Central memory CD8-positive, alpha-beta T cell (primary cell): ENCODE measurements around the gene SNX10.
A peak's percentile ranks its signal among the peaks of the same experiment; 100 is the strongest.
"Not testable (repeated sequence)": the region's sequence is repeated elsewhere in the genome, so short reads cannot be mapped to it uniquely, and the experiment has no call there.

ENCODE experiments used
- ATAC-seq: fragments of 150-1000 bp; cut with Tn5 transposase; replicated peaks from 2 replicates; pipeline ENCODE4 v1.10.0; 2022; ENCODE audit warnings: mild to moderate bottlenecking, moderate FRiP score, moderate number of reproducible peaks; ENCODE audit not compliant: poor library complexity, severe bottlenecking; ENCODE audit errors: extremely low read depth
- DNase-seq, 2 donors: peaks; one replicate each; pipeline ENCODE4 v3.0.0; 2021; ENCODE audit warnings: low spot score in 2 of 2
- H3K27ac Mint-ChIP-seq: one replicate; pipeline ENCODE4 v1.8.0; 2022; ENCODE audit warnings: low read depth, mild to moderate bottlenecking, moderate library complexity, mixed read lengths
- H3K27me3 Mint-ChIP-seq: one replicate; pipeline ENCODE4 v1.8.0; 2022; ENCODE audit warnings: mixed read lengths
- H3K36me3 Mint-ChIP-seq: one replicate; pipeline ENCODE4 v1.8.0; 2022; ENCODE audit warnings: mild to moderate bottlenecking, moderate library complexity, mixed read lengths; ENCODE audit not compliant: insufficient read depth
- H3K4me1 Mint-ChIP-seq: one replicate; pipeline ENCODE4 v1.8.0; 2022; ENCODE audit warnings: mixed read lengths
- H3K4me3 Mint-ChIP-seq: one replicate; pipeline ENCODE4 v1.8.0; 2022; ENCODE audit warnings: mild to moderate bottlenecking, moderate library complexity, mixed read lengths
- H3K9me3 Mint-ChIP-seq: one replicate; pipeline ENCODE4 v1.8.0; 2022; ENCODE audit warnings: mixed read lengths

Gene SNX10

DNA sequence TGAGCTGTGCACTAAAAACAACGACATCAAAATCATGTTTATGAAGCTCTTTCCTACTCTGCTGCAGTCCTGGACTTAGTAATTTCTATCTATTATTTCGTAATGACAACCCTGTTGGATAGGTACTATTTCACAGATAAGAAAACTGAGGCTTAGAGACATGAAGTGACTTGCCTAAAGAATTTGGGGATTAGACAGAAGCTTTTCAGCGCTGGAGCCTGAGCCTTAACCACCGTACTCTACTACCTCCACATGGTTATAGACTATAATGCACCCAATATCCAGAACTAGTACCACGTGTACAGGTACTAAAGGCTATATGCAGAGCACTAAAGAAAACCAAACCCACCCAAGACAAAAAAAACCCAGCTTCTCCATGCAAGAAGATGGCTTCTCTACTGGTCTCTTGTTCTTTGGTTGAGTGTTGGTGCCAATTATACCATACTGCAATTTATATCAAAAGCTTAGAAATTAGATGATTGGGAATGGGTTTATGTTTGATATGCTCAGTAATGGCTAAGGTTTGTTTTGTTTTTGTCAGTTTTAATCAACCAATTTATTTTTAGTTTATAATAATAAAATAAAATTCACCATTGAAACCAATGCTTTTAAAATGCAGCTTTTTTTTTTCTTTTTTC is 6.5 kb upstream of the SNX10 start:
- DNase-seq = no peak

DNA sequence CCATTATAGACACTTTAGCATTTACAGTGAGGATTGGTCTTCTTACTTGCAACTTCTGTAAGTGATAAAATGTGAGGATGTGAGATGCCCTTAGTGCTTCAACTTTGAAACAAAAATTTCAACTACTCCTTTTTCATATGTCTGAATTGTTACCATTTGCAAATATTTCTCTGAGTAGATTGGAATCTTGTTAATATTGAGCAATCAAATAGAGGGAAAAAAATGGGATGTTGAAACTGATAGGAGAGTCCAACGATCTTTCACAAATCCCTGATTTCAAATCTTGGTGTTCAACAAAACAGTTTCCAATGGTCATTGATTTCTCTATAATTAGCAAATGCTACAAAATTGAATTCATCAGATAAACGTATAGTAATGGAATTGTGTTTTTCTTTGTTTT is 5.5 kb upstream of the SNX10 start:
- Mint-ChIP-seq H3K27me3 (no peaks in the 10 kb centered on the region), H3K36me3 (no peaks in the 10 kb centered on the region), H3K27ac (no peak overlapping the region)

More for the DNA sequence above, 6.5 kb upstream of the SNX10 start:
- Mint-ChIP-seq H3K4me1 (no peaks in the 10 kb centered on the region), H3K36me3 (no peaks in the 10 kb centered on the region), H3K4me3 (no peak overlapping the region), H3K27ac (no peak overlapping the region), H3K9me3 (no peaks in the 10 kb centered on the region), H3K27me3 (no peaks in the 10 kb centered on the region)
- ATAC-seq = no peak

DNA sequence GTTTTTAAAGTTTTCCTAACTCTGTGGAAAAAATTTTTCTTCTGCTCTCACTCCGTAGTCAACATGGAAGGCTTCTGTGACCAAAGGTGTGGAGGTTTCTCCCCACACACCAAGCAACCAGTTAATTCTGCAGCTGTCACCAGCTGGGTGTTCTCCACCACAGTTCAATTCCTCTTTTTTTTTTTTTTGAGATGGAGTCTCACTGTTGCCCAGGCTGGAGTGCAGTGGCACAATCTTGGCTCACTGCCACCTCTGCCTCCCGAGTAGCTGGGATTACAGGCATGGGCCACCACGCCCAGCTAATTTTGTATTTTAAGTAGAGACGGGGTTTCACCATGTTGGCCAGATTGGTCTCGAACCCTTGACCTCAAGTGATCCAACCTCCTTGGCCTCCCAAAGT is 3.5 kb upstream of the SNX10 start:
- not testable (repeated sequence) for H3K27me3 Mint-ChIP-seq, ATAC-seq, H3K36me3 Mint-ChIP-seq, H3K9me3 Mint-ChIP-seq, DNase-seq, H3K27ac Mint-ChIP-seq, H3K4me3 Mint-ChIP-seq
- peaks cover 17% of the 10 kb centered on the region for H3K4me1 Mint-ChIP-seq

More for the DNA sequence above, 5.5 kb upstream of the SNX10 start:
- no peak overlapping the region for H3K4me3 Mint-ChIP-seq
- no peak for ATAC-seq
- no peak for DNase-seq
- no peaks in the 10 kb centered on the region for H3K9me3 Mint-ChIP-seq
- no peaks in the 10 kb centered on the region for H3K4me1 Mint-ChIP-seq

GRCh38 chr7:26291251-26291650 is 411 bp upstream of the SNX10 start:
- Mint-ChIP-seq H3K27me3 (no peaks in the 10 kb centered on the region), H3K4me1 (peaks cover 42% of the 10 kb centered on the region), H3K9me3 (no peaks in the 10 kb centered on the region), H3K27ac (peak overlapping the region; percentile 97), H3K4me3 (peak overlapping the region; percentile 90), H3K36me3 (peaks cover 11% of the 10 kb centered on the region)
- ATAC-seq (no peak), DNase-seq (no peak)

GRCh38 chr7:26292768-26293560 is 1.3 kb downstream of the SNX10 start:
- DNase-seq (no peak), ATAC-seq (no peak)
- Mint-ChIP-seq H3K4me1 (peaks cover 42% of the 10 kb centered on the region), H3K36me3 (peaks cover 11% of the 10 kb centered on the region), H3K9me3 (no peaks in the 10 kb centered on the region), H3K4me3 (peak overlapping the region; percentile 90), H3K27me3 (no peaks in the 10 kb centered on the region), H3K27ac (peak overlapping the region; percentile 97)

- ATAC-seq (peak; percentile 88), DNase-seq (peak in 1 of 2 donors; percentile 76)
- Mint-ChIP-seq H3K27me3 (no peaks in the 10 kb centered on the region), H3K4me3 (peak overlapping the region; percentile 90), H3K36me3 (peaks cover 11% of the 10 kb centered on the region), H3K9me3 (no peaks in the 10 kb centered on the region), H3K27ac (peak overlapping the region; percentile 97), H3K4me1 (peaks cover 43% of the 10 kb centered on the region)
Observed at GRCh38 chr7:26293569-26294308, 2.1 kb downstream of the SNX10 start.

- H3K27ac Mint-ChIP-seq = peak overlapping the region; percentile 97
Observed at GRCh38 chr7:26295015-26295414, 3.4 kb downstream of the SNX10 start.

DNA sequence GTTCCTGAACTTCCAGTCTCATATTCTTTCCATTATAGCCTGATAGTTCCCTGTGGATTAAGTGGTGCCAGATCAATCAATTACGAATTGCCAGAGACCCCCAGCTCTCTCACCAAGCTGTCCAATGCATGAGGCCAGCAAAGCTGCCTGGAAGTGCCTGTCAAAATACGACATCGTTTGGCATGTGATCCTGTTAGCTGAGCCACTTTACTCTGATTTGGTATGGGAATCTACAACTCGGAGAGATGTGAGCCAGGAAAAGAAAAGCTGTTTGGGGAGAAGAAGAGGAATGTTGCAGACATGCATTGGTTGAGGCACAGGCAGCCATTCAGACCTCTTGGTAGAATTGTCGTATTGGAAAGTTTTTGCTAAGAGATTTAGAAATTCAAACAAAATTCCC is 3.9 kb downstream of the SNX10 start:
- H3K4me1 Mint-ChIP-seq = peaks cover 48% of the 10 kb centered on the region
- no peak overlapping the region for H3K27ac Mint-ChIP-seq
- no peak overlapping the region for H3K4me3 Mint-ChIP-seq
- H3K27me3 Mint-ChIP-seq = no peaks in the 10 kb centered on the region
- DNase-seq (no peak), ATAC-seq (no peak)
- H3K9me3 Mint-ChIP-seq = no peaks in the 10 kb centered on the region
- H3K36me3 Mint-ChIP-seq = peaks cover 11% of the 10 kb centered on the region

More at GRCh38 chr7:26295015-26295414, 3.4 kb downstream of the SNX10 start:
- no peaks in the 10 kb centered on the region for H3K9me3 Mint-ChIP-seq
- peak overlapping the region; percentile 90 for H3K4me3 Mint-ChIP-seq
- no peaks in the 10 kb centered on the region for H3K27me3 Mint-ChIP-seq
- no peak for DNase-seq
- H3K36me3 Mint-ChIP-seq = peaks cover 11% of the 10 kb centered on the region
- peaks cover 48% of the 10 kb centered on the region for H3K4me1 Mint-ChIP-seq
- ATAC-seq = no peak

- peaks cover 12% of the 10 kb centered on the region for H3K36me3 Mint-ChIP-seq
- H3K9me3 Mint-ChIP-seq = no peaks in the 10 kb centered on the region
- H3K27ac Mint-ChIP-seq = peak overlapping the region; percentile 16
- peaks cover 31% of the 10 kb centered on the region for H3K4me1 Mint-ChIP-seq
- H3K4me3 Mint-ChIP-seq = no peak overlapping the region
- no peaks in the 10 kb centered on the region for H3K27me3 Mint-ChIP-seq
- DNase-seq (no peak), ATAC-seq (no peak)
Observed at GRCh38 chr7:26298472-26299058, 6.9 kb downstream of the SNX10 start.

DNA sequence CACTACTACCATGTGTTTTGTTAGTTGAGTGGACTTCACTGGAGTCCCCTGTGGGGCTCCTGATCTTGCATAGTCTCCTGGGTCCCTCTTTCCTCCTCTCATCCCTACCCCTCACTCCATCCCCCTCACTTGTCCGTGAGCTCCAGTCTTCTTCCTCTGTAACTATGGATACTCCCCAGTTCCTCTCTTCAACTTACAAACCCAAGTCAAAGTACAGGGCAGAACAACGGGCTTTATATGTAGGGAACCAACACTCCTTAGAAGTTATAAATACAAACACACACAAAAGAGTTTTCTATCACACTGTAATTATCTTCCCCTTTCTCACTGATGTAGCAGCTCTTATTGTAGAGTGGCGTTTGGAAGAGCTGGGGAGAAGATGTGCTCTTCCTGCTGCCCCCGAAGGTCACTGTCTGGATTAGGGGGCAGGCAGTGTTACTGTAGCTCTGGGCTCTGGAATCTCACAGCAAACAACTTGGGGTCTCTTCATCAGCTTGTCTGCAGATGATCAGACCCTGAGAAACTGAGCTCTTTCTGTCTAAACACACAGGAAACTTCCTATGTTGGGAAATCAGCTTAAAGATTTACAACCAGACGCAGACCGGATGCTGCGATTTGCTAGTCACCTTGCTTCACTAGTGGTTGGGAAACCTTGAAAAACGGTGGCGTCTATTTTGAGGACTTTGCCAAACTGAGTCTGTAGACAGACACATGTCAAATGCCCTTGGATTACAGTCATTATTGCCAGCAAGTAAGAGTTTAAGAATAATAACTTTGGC is 13.6 kb downstream of the SNX10 start:
- H3K27ac Mint-ChIP-seq = peak overlapping the region; percentile 22
- DNase-seq (no peak), ATAC-seq (no peak)
- H3K4me1 Mint-ChIP-seq = peaks cover 14% of the 10 kb centered on the region
- peaks cover 23% of the 10 kb centered on the region for H3K36me3 Mint-ChIP-seq
- H3K9me3 Mint-ChIP-seq = no peaks in the 10 kb centered on the region
- H3K27me3 Mint-ChIP-seq = no peaks in the 10 kb centered on the region
- H3K4me3 Mint-ChIP-seq = no peak overlapping the region

DNA sequence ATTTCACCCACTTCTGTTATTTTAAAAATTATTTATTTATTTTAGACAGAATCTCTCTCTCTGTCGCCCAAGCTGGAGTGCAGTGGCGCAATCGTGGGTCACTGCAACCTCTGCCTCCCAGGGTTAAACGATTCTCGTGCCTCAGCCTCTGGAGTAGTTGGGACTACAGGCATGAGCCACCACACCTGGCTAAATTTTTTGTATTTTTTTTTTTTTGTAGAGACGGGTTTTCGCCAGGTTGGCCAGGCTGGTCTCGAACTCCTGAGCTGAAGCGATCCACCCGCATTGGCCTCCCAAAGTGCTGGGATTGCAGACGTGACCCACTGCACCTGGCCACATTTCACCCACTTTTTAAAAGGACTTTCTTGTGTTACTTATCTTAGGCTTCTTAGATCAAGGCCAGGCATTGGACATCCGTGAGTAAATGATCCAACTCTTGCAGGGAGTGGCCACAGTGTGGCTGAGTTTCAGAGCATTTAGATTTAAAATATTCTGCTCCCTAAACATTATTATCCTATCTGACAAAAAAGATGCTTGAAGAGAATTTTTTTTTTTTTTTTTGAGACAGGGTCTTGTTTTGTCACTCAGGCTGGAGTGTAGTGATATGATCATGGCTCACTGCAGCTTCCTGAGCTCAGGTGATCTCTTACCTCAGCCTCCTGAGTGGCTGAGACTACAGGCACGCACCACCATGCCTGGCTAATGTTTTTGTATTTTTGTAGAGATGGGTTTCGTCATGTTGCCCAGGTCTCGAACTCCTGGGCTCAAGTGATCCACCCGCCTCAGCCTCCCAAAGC is 14.4 kb downstream of the SNX10 start:
- no peak overlapping the region for H3K4me3 Mint-ChIP-seq
- no peaks in the 10 kb centered on the region for H3K9me3 Mint-ChIP-seq
- no peaks in the 10 kb centered on the region for H3K27me3 Mint-ChIP-seq
- peaks cover 23% of the 10 kb centered on the region for H3K36me3 Mint-ChIP-seq
- no peak overlapping the region for H3K27ac Mint-ChIP-seq
- DNase-seq = no peak
- H3K4me1 Mint-ChIP-seq = peaks cover 14% of the 10 kb centered on the region
- ATAC-seq = no peak
